Amygdala (tissue), 56 donors: Measurements from ENCODE around the gene ABCC9.

Experiments used
- DNase-seq, 56 donors: peaks; one replicate each; lab custom pipeline; 2025; lab: John Stamatoyannopoulos, UW

ABCC9 gene

GRCh38 chr12:21882635-21883034 is 58.6 kb downstream of the ABCC9 start:
- no peak for DNase-seq

DNA sequence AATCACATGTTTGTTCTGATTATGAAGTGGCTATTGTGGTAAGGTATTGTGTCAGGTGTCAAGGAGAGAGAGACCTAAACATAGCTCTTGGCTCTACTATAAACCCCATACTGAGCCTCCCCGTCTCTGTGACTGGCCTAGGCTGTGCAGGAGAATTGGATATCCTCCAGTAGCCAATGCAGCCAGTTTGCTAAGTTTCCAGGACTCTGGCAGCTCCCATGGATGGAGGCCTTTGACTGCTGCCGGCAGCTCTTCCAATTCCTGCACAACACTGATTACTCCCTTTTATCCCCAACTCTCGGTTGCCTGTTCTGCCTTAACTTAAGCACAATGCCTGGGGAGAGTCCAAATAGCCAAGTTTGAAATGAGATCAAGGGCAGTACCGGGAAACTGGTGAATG is 59.3 kb downstream of the ABCC9 start:
- peak in 29 of 56 donors; percentile 1 to 63 (median 13) for DNase-seq

GRCh38 chr12:21879312-21879711 is 61.9 kb downstream of the ABCC9 start:
- no peak for DNase-seq

DNA sequence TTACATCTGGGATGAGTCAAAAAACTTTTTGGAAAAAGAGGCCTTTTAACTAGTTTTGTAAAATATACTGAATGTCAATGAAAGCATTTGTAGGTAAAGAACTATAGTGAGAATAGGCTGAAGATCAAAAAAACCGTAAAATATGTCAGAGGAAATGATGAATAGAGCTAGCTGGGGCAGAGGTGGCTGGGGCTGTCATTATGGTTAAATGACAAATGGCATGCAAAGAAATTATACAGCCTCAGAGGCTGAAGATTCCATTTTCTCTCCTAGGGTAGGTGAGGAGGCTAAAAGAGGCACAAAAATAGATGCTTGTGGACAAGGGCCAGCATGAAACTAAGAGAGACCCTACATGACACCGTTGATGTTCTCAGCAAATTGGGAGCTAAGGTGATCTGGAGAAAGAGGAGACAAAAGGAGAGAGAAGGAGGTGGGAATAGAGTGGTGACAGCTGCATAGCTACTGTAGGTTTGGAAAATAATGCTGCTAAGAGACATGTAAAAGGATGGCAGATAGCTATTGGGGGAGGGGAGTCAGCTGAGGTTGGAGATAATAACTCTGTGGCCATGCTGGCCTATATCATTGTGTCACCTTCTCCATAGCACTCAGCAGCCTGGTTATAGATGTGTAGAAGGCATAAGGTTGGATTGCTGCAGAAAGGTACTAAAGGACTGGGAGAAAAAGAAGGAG is 63.8 kb downstream of the ABCC9 start:
- no peak for DNase-seq

GRCh38 chr12:21865846-21866245 is 75.4 kb downstream of the ABCC9 start:
- DNase-seq: no peak

DNA sequence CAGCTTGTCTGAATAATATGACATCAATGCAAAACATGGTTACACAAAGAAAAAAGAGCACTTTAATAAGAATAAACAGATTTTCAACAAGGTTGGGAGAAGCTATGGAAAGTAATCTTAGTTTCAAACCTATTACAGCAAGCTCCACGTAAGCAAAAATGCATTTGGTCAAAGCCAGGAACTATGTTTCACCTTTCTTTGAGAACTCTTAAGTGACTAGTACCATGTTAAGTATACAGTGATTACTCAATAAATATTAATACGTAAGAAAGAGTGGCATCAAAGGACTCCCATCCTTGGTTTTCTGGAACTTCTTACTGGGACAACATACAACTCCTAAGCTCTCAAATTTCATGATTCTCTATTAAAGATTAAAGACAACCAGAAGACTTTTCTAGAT is 80.7 kb downstream of the ABCC9 start:
- no peak for DNase-seq

GRCh38 chr12:21860128-21860527 is 81.1 kb downstream of the ABCC9 start:
- no peak for DNase-seq

DNA sequence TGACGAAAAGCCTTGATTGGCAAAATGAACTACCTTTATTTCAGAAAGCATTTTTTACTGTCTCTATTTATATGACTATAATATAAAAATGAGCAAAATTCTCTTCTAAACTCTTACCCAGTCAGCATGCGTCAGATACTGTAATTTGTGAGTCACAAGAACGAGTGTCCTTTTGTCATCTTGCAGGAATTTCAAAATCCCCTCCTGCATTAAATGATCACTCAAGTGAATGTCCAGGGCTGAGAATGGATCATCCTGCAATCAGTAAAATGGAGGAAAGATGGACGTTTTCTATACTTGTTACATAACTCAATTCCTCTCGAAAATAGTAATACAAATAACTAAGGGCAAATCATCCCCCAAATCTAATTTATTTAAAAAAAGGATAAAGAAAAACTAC is 89.0 kb downstream of the ABCC9 start:
- DNase-seq: no peak

DNA sequence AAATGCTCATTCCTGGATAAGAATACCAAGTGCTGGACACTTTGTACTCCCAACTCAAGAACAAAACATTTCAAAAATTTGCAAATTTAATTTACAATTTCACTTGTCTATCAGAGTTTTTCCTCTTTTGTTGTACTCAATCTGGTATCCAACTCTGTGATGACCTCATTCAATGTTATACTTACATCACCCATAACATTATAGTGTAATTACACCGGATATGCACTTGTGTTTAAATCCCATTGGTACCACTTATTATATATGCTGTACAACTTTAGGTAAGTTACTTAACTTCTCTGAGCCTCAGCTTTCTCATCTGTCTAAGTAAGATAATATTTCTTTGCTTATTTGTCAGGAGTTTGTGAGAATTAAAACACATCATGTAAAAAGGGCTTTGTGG is 90.1 kb downstream of the ABCC9 start:
- DNase-seq: no peak

DNA sequence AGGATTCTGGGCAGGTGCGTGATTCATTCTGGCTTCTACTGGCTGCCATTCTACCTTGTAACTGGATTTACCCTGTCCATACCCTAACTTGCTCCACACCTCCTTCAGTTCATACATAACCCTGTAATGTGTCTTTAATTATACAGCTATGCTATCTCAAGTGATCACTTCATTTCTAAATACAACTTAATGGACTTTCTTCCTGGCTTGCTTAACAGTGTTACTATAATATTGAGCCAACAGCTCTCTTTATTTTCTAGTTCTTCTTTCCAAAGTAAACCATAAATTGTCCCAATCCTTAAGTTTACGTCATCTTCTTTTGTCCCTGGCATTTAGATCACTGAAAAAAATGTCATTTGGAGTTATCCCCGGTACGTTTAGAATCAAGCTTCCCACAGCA is 90.8 kb downstream of the ABCC9 start:
- no peak for DNase-seq

GRCh38 chr12:21849878-21850277 is 91.3 kb downstream of the ABCC9 start:
- DNase-seq: no peak

- DNase-seq: no peak
Measured at GRCh38 chr12:21848192-21848591, 93.0 kb downstream of the ABCC9 start.

DNA sequence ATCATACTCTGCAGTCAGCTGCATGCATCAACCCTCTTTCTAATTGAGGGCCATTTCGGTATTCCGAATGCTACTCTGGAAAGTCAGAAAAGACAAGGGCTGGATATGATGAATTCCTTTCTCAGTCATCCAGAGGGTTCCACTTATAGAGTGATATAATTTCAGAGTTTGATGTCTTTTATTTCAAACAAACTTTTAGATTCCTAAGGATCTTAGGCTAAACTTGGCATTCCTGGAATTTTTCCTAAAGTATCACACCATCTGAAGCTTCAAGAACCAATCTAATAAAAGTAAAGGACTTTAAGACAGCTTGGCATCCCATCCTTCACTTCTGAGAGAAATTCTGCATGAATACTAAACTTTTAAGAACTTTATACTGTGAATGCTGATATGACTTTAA is 97.4 kb downstream of the ABCC9 start:
- no peak for DNase-seq

- DNase-seq: no peak
Measured at GRCh38 chr12:21839776-21840175, 101.5 kb downstream of the ABCC9 start.

- DNase-seq: no peak
Measured at GRCh38 chr12:21837847-21838246, 103.4 kb downstream of the ABCC9 start.

- DNase-seq: no peak
Measured at GRCh38 chr12:21831791-21832344, 109.4 kb downstream of the ABCC9 start.

DNA sequence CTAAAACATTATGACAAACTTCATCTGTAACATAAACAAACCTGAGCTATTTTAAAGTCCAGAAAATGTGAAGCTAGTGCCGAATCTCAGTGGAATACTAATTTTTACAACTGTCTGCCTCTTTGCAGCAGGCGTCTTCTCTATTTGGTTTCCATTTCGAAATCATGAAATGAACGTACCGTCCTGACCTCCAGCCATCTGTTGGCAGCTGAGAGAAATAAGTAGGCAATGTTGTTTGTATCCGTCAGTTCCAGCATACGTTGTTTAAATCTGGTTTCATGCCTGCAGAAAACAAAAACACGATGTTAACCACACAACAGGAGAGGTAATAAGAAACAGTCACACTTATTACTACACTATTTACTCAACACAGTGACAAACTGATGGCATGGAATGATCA is 112.4 kb downstream of the ABCC9 start:
- peak in 4 of 56 donors; percentile 1 to 16 (median 2) for DNase-seq

DNA sequence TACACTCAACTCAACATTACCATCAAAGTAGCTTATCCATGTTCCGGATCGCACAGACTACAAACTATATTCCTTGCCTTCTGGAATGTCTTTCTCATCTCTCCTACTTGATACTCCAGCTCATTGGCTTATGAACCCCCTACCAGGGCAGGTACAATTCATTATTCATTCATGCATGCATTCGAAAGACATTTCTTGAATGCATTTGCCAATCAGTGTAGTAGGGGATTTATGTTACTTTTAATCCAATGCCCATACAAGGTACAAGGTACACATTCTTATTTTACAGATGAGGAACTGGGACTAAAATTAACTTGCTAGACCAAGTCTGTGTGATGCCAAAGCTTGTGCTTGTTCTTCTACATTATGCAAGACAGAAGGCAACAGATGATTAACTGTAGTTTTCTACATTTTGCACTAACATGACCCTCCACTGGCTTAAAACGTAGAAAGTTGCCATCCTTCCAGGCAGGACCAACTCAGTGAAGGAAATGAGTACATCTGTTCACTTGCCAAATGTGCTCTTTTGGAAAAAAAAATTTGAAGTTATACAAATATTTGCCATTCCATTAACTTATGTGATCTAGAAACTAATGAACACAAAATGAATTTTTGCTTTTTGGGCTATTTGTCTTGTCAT is 113.0 kb downstream of the ABCC9 start:
- DNase-seq: no peak

DNA sequence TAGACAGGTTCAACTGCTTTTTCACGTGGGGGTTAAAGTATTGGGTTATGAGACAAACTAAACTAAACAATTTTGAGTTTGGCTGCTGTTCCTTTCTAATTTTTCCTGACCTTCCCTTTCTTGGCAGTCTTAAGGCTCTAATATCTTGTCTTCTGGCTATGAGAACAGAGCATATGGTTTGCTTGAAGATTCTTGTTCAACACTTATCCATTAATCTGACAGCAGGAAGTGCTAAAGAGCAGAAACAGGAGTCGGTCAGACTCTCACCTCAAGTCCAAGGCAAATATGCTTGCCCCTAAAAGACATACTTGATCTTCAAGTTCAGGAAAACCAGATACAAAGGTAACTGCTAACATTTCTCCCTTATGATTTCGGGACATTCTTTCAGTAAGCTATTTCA is 114.1 kb downstream of the ABCC9 start:
- no peak for DNase-seq

- DNase-seq: no peak
Measured at GRCh38 chr12:21826618-21826910, 114.7 kb downstream of the ABCC9 start.

- DNase-seq: no peak
Measured at GRCh38 chr12:21825886-21826617, 115.2 kb downstream of the ABCC9 start.

- DNase-seq: peak in 24 of 56 donors; percentile 1 to 50 (median 18)
Measured at GRCh38 chr12:21823581-21823980, 117.6 kb downstream of the ABCC9 start.
